Measurements from ENCODE around the gene MARVELD2.

DNA sequence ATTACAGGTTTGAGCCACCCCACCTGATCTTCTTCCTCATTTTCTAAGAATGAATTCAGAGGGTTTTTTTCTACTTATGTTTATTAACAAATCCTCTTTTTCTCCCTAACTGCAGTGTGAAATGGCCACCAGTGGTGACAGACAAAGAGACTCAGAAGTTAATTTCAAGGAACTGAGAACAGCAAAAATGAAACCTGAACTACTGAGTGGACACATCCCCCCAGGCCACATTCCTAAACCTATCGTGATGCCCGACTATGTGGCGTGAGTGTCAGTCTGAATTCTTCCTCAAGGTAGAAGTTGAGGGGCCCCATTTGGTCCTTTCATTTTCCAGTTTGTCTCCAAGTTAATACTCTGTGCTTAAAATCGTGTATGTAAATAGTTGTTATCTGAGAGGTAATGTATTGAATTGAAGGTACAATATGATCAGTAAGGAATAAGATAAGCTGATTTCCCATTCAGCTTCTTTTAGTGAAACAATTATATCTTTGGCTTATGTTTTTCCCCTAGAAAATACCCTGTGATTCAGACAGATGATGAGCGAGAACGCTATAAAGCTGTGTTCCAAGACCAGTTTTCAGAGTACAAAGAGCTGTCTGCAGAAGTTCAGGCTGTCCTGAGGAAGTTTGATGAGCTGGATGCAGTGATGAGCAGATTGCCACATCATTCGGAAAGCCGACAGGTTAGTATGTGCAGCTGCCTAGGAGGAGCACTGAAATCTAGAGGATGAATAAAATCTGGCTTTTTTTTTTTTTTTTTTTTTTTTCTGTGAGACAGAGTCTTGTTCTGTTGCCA lies 17.7 kb downstream of the MARVELD2 start:
- TF ChIP-seq, protein P1, sequence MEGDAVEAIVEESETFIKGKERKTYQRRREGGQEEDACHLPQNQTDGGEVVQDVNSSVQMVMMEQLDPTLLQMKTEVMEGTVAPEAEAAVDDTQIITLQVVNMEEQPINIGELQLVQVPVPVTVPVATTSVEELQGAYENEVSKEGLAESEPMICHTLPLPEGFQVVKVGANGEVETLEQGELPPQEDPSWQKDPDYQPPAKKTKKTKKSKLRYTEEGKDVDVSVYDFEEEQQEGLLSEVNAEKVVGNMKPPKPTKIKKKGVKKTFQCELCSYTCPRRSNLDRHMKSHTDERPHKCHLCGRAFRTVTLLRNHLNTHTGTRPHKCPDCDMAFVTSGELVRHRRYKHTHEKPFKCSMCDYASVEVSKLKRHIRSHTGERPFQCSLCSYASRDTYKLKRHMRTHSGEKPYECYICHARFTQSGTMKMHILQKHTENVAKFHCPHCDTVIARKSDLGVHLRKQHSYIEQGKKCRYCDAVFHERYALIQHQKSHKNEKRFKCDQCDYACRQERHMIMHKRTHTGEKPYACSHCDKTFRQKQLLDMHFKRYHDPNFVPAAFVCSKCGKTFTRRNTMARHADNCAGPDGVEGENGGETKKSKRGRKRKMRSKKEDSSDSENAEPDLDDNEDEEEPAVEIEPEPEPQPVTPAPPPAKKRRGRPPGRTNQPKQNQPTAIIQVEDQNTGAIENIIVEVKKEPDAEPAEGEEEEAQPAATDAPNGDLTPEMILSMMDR (conservative IDR thresholded peaks at IDR 0.05; ENCODE audit: low read depth, low read length): no peak
- TF ChIP-seq EZH2 (IDR thresholded peaks at IDR 0.05; ENCODE audit: borderline replicate concordance, low read depth, low read length, poor library complexity, severe bottlenecking): no peak
